H9 (cell line): ENCODE results near the gene MAML1. TPM values are rescaled to one million over a fixed set of nuclear protein-coding genes. Genes with fewer than 3 reads are reported as not detected.

Experiments used
- DNase-seq: peaks from one replicate; pipeline ENCODE4 v3.0.0-alpha.2; 2017
- H2AFZ ChIP-seq: one replicate; pipeline ENCODE4 v1.6.1; 2013; ENCODE audit warnings: mild to moderate bottlenecking, low read length, control low read depth, moderate library complexity
- H2AK5ac ChIP-seq: 2 replicates; pipeline ENCODE4 v1.6.1; 2013; ENCODE audit warnings: low read length, control low read depth, mixed read lengths; ENCODE audit not compliant: insufficient read length
- H2BK120ac ChIP-seq: one replicate; pipeline ENCODE4 v1.6.1; 2013; ENCODE audit warnings: low read depth, mild to moderate bottlenecking, low read length, control low read depth, inconsistent platforms; ENCODE audit not compliant: poor library complexity, severe bottlenecking
- H2BK12ac ChIP-seq: 2 replicates; pipeline ENCODE4 v1.6.1; 2013; ENCODE audit warnings: low read length, control low read depth, mixed read lengths, low read depth; ENCODE audit not compliant: insufficient read length
- H2BK15ac ChIP-seq: 2 replicates; pipeline ENCODE4 v1.6.1; 2013; ENCODE audit warnings: low read depth, low read length, control low read depth
- H2BK20ac ChIP-seq: one replicate; pipeline ENCODE4 v1.6.1; 2013; ENCODE audit warnings: low read depth, mild to moderate bottlenecking, low read length, control low read depth, inconsistent platforms; ENCODE audit not compliant: poor library complexity, severe bottlenecking
- H2BK5ac ChIP-seq: 2 replicates; pipeline ENCODE4 v1.6.1; 2013; ENCODE audit warnings: low read length, control low read depth, mixed read lengths; ENCODE audit not compliant: insufficient read length
- H3K14ac ChIP-seq: 2 replicates; pipeline ENCODE4 v1.6.1; 2013; ENCODE audit warnings: low read length, control low read depth; ENCODE audit not compliant: insufficient read depth
- H3K18ac ChIP-seq: 2 replicates; pipeline ENCODE4 v1.6.1; 2013; ENCODE audit warnings: low read depth, mild to moderate bottlenecking, mixed read lengths, low read length, control low read depth; ENCODE audit not compliant: insufficient read length
- H3K23ac ChIP-seq: 2 replicates; pipeline ENCODE4 v1.6.1; 2013; ENCODE audit warnings: low read length, control low read depth, mixed read lengths, low read depth; ENCODE audit not compliant: insufficient read length
- H3K23me2 ChIP-seq: 2 replicates; pipeline ENCODE4 v1.6.1; 2013; ENCODE audit warnings: low read depth, mild to moderate bottlenecking, mixed read lengths, low read length, control low read depth; ENCODE audit not compliant: insufficient read length, poor library complexity, severe bottlenecking
- H3K27ac ChIP-seq: 2 replicates; pipeline ENCODE4 v1.5.1; 2013; ENCODE audit warnings: low read length, control low read depth, mixed read lengths, low read depth; ENCODE audit not compliant: insufficient read length
- H3K27me3 ChIP-seq: 2 replicates; pipeline ENCODE4 v1.6.1; 2013; ENCODE audit warnings: low read length, control low read depth, inconsistent platforms; ENCODE audit not compliant: insufficient read depth
- H3K4ac ChIP-seq: 2 replicates; pipeline ENCODE4 v1.6.1; 2013; ENCODE audit warnings: low read depth, mild to moderate bottlenecking, control low read depth, inconsistent platforms, low read length, moderate library complexity
- H3K4me1 ChIP-seq: 2 replicates; pipeline ENCODE4 v1.6.1; 2013; ENCODE audit warnings: low read length, control low read depth, inconsistent platforms; ENCODE audit not compliant: insufficient read depth
- H3K4me2 ChIP-seq: 2 replicates; pipeline ENCODE4 v1.6.1; 2013; ENCODE audit warnings: low read length, control low read depth, mixed read lengths; ENCODE audit not compliant: insufficient read length, insufficient read depth
- H3K56ac ChIP-seq: 2 replicates; pipeline ENCODE4 v1.6.1; 2013; ENCODE audit warnings: low read depth, mild to moderate bottlenecking, mixed read lengths, low read length, control low read depth; ENCODE audit not compliant: insufficient read length
- H3K79me1 ChIP-seq: 2 replicates; pipeline ENCODE4 v1.6.1; 2013; ENCODE audit warnings: low read depth, mild to moderate bottlenecking, moderate library complexity, low read length, control low read depth, inconsistent platforms; ENCODE audit not compliant: insufficient read depth, poor library complexity, severe bottlenecking
- H3K79me2 ChIP-seq: 2 replicates; pipeline ENCODE4 v1.6.1; 2013; ENCODE audit warnings: low read length, control low read depth, inconsistent platforms; ENCODE audit not compliant: insufficient read depth
- H3K9ac ChIP-seq: 2 replicates; pipeline ENCODE4 v1.6.1; 2013; ENCODE audit warnings: low read length, control low read depth, mixed read lengths; ENCODE audit not compliant: insufficient read length; ENCODE audit errors: extremely low read depth
- H3K9me3 ChIP-seq: one replicate; pipeline ENCODE4 v1.6.1; 2013; ENCODE audit warnings: low read depth, low read length, inconsistent platforms; ENCODE audit not compliant: control insufficient read depth
- H3T11ph ChIP-seq: one replicate; pipeline ENCODE4 v1.6.1; 2013; ENCODE audit warnings: mild to moderate bottlenecking, low read length, control low read depth, inconsistent platforms
- H4K20me1 ChIP-seq: one replicate; pipeline ENCODE4 v1.6.1; 2013; ENCODE audit not compliant: control insufficient read depth, insufficient read length, insufficient read depth
- H4K5ac ChIP-seq: 2 replicates; pipeline ENCODE4 v1.6.1; 2013; ENCODE audit warnings: low read depth, mild to moderate bottlenecking, mixed read lengths, low read length, control low read depth; ENCODE audit not compliant: insufficient read length
- H4K8ac ChIP-seq: replicated peaks from 2 replicates; pipeline ENCODE4 v1.6.1; 2013; ENCODE audit warnings: low read length, control low read depth, mixed read lengths, low read depth; ENCODE audit not compliant: insufficient read length
- H4K91ac ChIP-seq: 2 replicates; pipeline ENCODE4 v1.6.1; 2013; ENCODE audit warnings: low read depth, mild to moderate bottlenecking, moderate library complexity, mixed read lengths, low read length, control low read depth; ENCODE audit not compliant: insufficient read length
- H3K27ac Mint-ChIP-seq, 3 experiments: 2 replicates in 2 of 3; 3 replicates in 1 of 3; pipeline ENCODE4 v1.8.0; 2020 to 2021; ENCODE audit warnings: mixed read lengths in 3 of 3, mild to moderate bottlenecking in 1 of 3, moderate library complexity in 1 of 3
- H3K27me3 Mint-ChIP-seq: 2 replicates; pipeline ENCODE4 v1.8.0; 2021; ENCODE audit warnings: low read depth, mild to moderate bottlenecking, moderate library complexity, mixed read lengths
- H3K36me3 Mint-ChIP-seq, 3 experiments: 2 replicates in 2 of 3; 3 replicates in 1 of 3; pipeline ENCODE4 v1.8.0; 2020 to 2021; ENCODE audit warnings: low read depth in 3 of 3, mixed read lengths in 3 of 3; ENCODE audit not compliant: insufficient read depth in 1 of 3
- H3K4me1 Mint-ChIP-seq, 2 experiments: 2 replicates each; pipeline ENCODE4 v1.8.0; 2020; ENCODE audit warnings: mixed read lengths in 2 of 2
- H3K4me3 Mint-ChIP-seq, 2 experiments: 2 replicates in 1 of 2; 3 replicates in 1 of 2; pipeline ENCODE4 v1.8.0; 2020 to 2021; ENCODE audit warnings: mild to moderate bottlenecking in 2 of 2, mixed read lengths in 2 of 2, moderate library complexity in 1 of 2
- H3K9me3 Mint-ChIP-seq, 2 experiments: 2 replicates in 1 of 2; 3 replicates in 1 of 2; pipeline ENCODE4 v1.8.0; 2020; ENCODE audit warnings: mild to moderate bottlenecking in 2 of 2, mixed read lengths in 2 of 2, moderate library complexity in 1 of 2
- CTCF ChIP-seq: fragments of 200-600 bp; sonication (generic); conservative IDR thresholded peaks from 3 replicates; pipeline ENCODE4 v1.8.0; 2021; ENCODE audit warnings: antibody characterized with exemption, mild to moderate bottlenecking
- WGBS: extraction: QIAGEN DNeasy Blood & Tissue Kit; methylation state at CpG from one replicate; pipeline ENCODE4 v1.1.7; 2013; ENCODE audit warnings: missing lambda C conversion rate, low lambda C conversion rate, mixed read lengths; ENCODE audit not compliant: insufficient read length; ENCODE audit errors: extremely low coverage; 5-methylcytosine and 5-hydroxymethylcytosine counted together
- total RNA-seq: library from RNA; stranded (reverse); gene quantifications from 2 replicates; pipeline ENCODE4 v1.2.1, GENCODE V29; 2021

The MAML1 gene
- total RNA-seq, 1 experiment from 2014 or later = 50.8 TPM

DNA sequence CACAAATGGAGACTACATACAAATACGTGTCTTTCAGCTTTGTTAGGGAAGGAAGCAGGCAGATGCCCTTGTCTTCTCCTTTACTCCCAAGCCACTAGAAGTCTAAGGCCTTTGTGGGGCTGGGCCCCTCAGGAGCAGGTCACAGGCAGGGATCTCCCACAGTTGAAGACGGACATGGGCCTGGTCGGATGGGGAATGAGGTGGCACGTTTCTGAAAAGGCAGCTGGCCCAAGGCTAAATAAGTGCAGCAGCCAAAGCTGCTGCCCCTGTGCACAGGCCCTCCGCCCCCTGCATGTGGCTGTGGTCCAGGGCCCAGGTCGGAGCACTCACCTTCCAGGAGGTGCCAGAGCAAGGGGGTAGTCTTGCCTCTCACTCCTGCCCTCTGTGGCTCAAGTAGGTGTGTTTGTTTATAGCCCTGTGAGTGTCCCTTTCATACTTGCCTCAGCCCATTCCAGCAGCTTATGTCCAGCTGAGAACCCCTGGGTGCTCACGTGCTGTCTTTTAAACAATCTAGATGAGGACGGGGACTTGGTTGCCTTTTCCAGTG, 89.9 kb downstream of the MAML1 start:
- Histone ChIP-seq H3K79me2 (peaks cover 9% of the 10 kb centered on the region; the same call in 1 of the 2 replicates), H2BK120ac (no peak overlapping the region), H3K14ac (no peak overlapping the region), H3K27ac (no peak overlapping the region), H2BK15ac (no peak overlapping the region), H2BK20ac (no peak overlapping the region), H4K5ac (no peak overlapping the region), H3K9ac (peak overlapping the region; percentile 1), H3K4me1 (peaks cover 3% of the 10 kb centered on the region; the same call in 1 of the 2 replicates), H3K79me1 (peaks cover 10% of the 10 kb centered on the region), H2BK5ac (no peak overlapping the region), H4K91ac (no peak overlapping the region), H3K23ac (no peak overlapping the region), H3K56ac (no peak overlapping the region), H3T11ph (no peak overlapping the region), H3K4me2 (peak overlapping the region; percentile 79), H2AFZ (no peak overlapping the region), H3K27me3 (no peaks in the 10 kb centered on the region), H3K9me3 (no peaks in the 10 kb centered on the region), H4K8ac (no peak overlapping the region), H3K23me2 (peaks cover 4% of the 10 kb centered on the region), H4K20me1 (no peaks in the 10 kb centered on the region), H3K4ac (no peak overlapping the region), H2BK12ac (no peak overlapping the region), H2AK5ac (no peak overlapping the region), H3K18ac (no peak overlapping the region)
- H3K36me3 Mint-ChIP-seq = peaks cover 32 to 48% (median 47%) of the 10 kb centered on the region in 3 experiments
- whole genome bisulfite sequencing = no CpG with 5 or more reads among the region's 8 CpGs
- peak overlapping the region in 1 of 3 experiments; percentile 58; a peak in 2 of 7 replicates for H3K27ac Mint-ChIP-seq
- TF ChIP-seq CTCF = no peak
- no peaks in the 10 kb centered on the region; a peak in 1 of 5 replicates for H3K9me3 Mint-ChIP-seq
- peaks cover 6% of the 10 kb centered on the region for H3K27me3 Mint-ChIP-seq
- DNase-seq = no peak
- peaks cover 35 to 38% of the 10 kb centered on the region in 2 experiments for H3K4me1 Mint-ChIP-seq
- peak overlapping the region; percentile 88 to 93 for H3K4me3 Mint-ChIP-seq
